T47D (cell line): ENCODE measurements around the gene PPID.
"Not testable (repeated sequence)": the region's sequence is repeated elsewhere in the genome, so short reads cannot be mapped to it uniquely, and the experiment has no call there.

Source experiments
- DNase-seq, 2 experiments: peaks; one replicate each; pipeline versions ENCODE4 v3.0.0 to v3.0.0-alpha.2; 2011 to 2012; ENCODE audit warnings: low read depth in 1 of 2, low spot score in 1 of 2
- JUND ChIP-seq: IDR thresholded peaks from 2 replicates; pipeline ENCODE4 v1.6.1; 2012; ENCODE audit warnings: low read depth
- in situ Hi-C: cut with HindIII; loops from 2 replicates; pipeline ENCODE4 v1.10.0; 2016; ENCODE audit warnings: low sequenced_read_pairs, low pct_unique_long_range_greater_than_20kb

Gene PPID

GRCh38 chr4:158758142-158758541 is 34.9 kb upstream of the PPID start:
- no peak for DNase-seq
- no peak for TF ChIP-seq JUND
- in situ Hi-C loops: no loop called here

GRCh38 chr4:158756588-158756987 is 33.4 kb upstream of the PPID start:
- in situ Hi-C loops: no loop called here
- DNase-seq: no peak
- TF ChIP-seq JUND: no peak

DNA sequence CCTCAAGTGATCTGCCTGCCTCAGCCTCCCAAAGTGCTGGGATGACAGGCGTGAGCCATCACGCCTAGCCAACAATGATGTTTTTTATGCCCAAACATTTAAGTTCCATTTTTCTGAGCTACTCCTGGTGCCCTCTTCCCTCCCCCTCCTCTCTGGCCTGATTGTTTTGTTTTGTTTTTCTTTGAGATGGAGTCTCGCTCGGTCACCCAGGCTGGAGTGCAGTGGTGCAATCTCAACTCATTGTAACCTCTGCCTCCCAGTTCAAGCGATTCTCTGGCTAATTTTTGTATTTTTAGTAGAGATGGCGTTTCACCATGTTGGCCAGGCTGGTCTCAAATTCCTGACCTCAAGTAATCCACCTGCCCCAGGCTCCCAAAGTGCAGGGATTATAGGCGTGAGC is 32.6 kb upstream of the PPID start:
- in situ Hi-C loops, DNase-seq: not testable (repeated sequence)

- no peak for DNase-seq
- TF ChIP-seq JUND: no peak
- in situ Hi-C loops: no loop called here
Observed at GRCh38 chr4:158754385-158755180, 31.4 kb upstream of the PPID start.

GRCh38 chr4:158750379-158750778 is 27.2 kb upstream of the PPID start:
- in situ Hi-C loops: no loop called here
- DNase-seq: no peak
- no peak for TF ChIP-seq JUND

DNA sequence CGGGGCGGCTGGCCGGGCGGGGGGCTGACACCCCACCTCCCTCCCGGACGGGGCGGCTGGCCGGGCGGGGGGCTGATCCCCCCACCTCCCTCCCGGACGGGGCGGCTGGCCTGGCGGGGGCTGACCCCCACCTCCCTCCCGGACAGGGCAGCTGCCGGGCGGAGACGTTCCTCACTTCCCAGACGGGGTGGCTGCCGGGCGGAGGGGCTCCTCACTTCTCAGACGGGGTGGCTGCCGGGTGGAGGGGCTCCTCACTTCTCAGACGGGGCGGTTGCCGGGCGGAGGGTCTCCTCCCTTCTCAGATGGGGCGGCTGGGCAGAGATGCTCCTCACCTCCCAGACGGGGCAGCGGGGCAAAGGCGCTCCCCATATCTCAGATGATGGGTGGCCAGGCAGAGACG is 23.3 kb upstream of the PPID start:
- in situ Hi-C loops, DNase-seq: not testable (repeated sequence)

DNA sequence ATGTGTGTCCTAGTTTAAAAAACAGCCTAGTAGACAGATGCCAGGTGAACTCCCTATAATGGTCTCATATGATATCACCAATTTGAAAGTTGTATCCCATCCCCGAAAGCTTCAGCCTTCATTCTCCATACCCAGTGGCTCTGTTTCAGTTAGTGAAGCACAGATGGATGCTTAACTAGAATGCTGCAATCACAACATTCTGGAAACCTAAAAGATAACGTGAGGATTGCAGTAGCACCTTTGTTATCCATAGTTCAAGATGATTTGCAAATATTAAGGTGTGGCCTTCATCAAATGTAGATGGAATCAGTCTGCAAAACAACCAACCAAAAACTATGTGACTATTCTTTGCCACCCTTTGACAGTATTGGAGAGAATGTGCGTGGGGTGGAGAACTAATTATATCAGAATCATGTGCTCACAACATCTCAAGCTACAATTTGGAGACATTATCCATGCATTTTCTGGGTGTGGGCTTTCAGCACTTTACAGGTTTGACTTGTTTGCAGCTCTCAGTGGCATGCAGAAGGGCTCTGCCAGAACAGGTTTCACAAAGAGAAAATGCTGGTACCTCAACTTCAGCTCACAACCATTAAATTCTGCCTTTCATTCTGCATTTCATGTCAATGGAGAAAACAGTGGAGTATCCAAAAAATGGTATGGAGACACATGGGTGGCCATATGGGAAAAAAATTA is 18.3 kb upstream of the PPID start:
- in situ Hi-C loops: no loop called here
- TF ChIP-seq JUND: no peak
- peak in 1 of 2 experiments; percentile 24 for DNase-seq

DNA sequence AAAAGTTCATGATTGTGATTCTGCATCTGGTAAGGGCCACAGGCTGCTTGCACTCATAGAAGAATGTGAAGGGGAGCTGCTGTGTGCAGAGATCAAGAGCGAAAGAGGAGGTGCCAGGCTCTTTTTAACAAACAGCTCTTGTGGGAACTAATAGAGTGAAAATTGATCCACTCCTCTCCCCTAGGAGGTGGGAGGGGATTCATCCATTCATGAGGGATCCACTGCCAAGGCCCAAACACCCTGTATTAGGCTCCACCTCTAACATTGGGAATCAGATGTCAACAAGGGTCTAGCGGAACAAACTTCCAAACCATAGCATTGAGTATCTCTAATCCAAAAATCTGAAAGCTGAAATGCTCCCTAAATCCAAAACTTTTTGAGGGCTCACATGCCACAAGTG is 16.4 kb upstream of the PPID start:
- no peak for TF ChIP-seq JUND
- in situ Hi-C loops: no loop called here
- no peak for DNase-seq

- in situ Hi-C loops: no loop called here
- TF ChIP-seq JUND: no peak
- DNase-seq: no peak
Observed at GRCh38 chr4:158738866-158739265, 15.7 kb upstream of the PPID start.

GRCh38 chr4:158729716-158730559 is 6.7 kb upstream of the PPID start:
- no peak for TF ChIP-seq JUND
- DNase-seq: peak; percentile 53 to 69
- in situ Hi-C loops: no loop called here

GRCh38 chr4:158728236-158728635 is 5.0 kb upstream of the PPID start:
- no peak for DNase-seq
- TF ChIP-seq JUND: no peak
- in situ Hi-C loops: no loop called here

DNA sequence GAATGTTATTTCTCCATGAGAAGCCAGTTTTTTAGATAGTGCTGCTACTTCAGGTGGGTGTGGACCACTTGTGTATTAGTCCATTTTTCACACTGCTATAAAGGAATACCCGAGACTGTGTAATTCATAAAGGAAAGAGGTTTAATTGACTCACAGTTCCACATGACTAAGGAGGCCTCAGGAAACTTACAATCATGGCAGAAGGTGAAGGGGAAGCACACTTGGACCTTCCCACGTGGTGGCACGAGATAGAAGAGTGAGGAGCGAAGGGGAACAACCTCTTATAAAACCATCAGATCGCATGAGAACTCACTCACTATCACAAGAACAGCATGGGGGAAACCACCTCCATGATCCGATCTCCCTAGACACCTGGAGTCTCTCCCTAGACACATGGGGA is 3.4 kb upstream of the PPID start:
- DNase-seq: no peak
- in situ Hi-C loops: no loop called here
- no peak for TF ChIP-seq JUND

- in situ Hi-C loops: no loop called here
- DNase-seq: no peak
- no peak for TF ChIP-seq JUND
Observed at GRCh38 chr4:158724637-158725036, 1.4 kb upstream of the PPID start.
